Testis (tissue), 2 donors: ENCODE data around the gene WNT11.

Experiments used
- CTCF ChIP-seq, 3 experiments: fragments of 450-650 bp in 2 of 3; fragments of 200-600 bp in 1 of 3; sonication (generic) in 1 of 3; IDR thresholded peaks; one replicate each; pipeline ENCODE4 v1.5.1; 2016 to 2019; ENCODE audit warnings: antibody characterized with exemption in 3 of 3, mild to moderate bottlenecking in 2 of 3, moderate library complexity in 1 of 3
- POLR2A ChIP-seq: fragments of 450-650 bp; IDR thresholded peaks from one replicate; pipeline ENCODE4 v1.6.1; 2017; ENCODE audit warnings: antibody characterized with exemption, mild to moderate bottlenecking, moderate library complexity

GRCh38 chr11:76160856-76161255 lies 45.4 kb downstream of the WNT11 start:
- TF ChIP-seq CTCF (IDR thresholded peaks at IDR 0.05) (no peak), POLR2A (no peak)
